Peyer's patch (tissue), 4 donors: Measurements from ENCODE around the gene HEPHL1.

ENCODE experiments used
- CTCF ChIP-seq, 6 experiments: fragments of 450-650 bp in 4 of 6; fragments of 200-600 bp in 2 of 6; sonication (generic) in 1 of 6; IDR thresholded peaks; one replicate each; pipeline ENCODE4 v1.5.1; 2017 to 2019; ENCODE audit warnings: antibody characterized with exemption in 6 of 6, mild to moderate bottlenecking in 3 of 6, moderate library complexity in 1 of 6
- POLR2A ChIP-seq, 2 donors: fragments of 450-650 bp; IDR thresholded peaks; one replicate each; pipeline ENCODE4 v1.5.1; 2017; ENCODE audit warnings: antibody characterized with exemption in 2 of 2, mild to moderate bottlenecking in 2 of 2, moderate library complexity in 2 of 2

- no peak for TF ChIP-seq CTCF (IDR thresholded peaks at IDR 0.05)
- TF ChIP-seq POLR2A (IDR thresholded peaks at IDR 0.05): no peak
These were observed 2.4 kb upstream of the HEPHL1 start for GRCh38 chr11:94018721-94019120.
